GM19351 (cell line): ENCODE results near the gene OLFML2B.

ENCODE experiments used
- ATAC-seq: cut with Tn5 transposase; IDR thresholded peaks from one replicate; pipeline ENCODE4 v1.9.1; 2021; ENCODE audit warnings: mild to moderate bottlenecking, moderate library complexity; ENCODE audit not compliant: unreplicated experiment

OLFML2B gene

GRCh38 chr1:161948435-161948834 is 75.2 kb downstream of the OLFML2B start:
- no peak for ATAC-seq

- no peak for ATAC-seq
These were observed 77.3 kb downstream of the OLFML2B start for GRCh38 chr1:161946071-161946987.

- ATAC-seq, result no peak
These were observed 78.2 kb downstream of the OLFML2B start for GRCh38 chr1:161945306-161946060.

GRCh38 chr1:161944381-161944780 is 79.3 kb downstream of the OLFML2B start:
- ATAC-seq, result no peak

GRCh38 chr1:161943737-161944136 is 79.9 kb downstream of the OLFML2B start:
- no peak for ATAC-seq

GRCh38 chr1:161941726-161942436 is 81.8 kb downstream of the OLFML2B start:
- ATAC-seq, result no peak

- no peak for ATAC-seq
These were observed 82.6 kb downstream of the OLFML2B start for GRCh38 chr1:161940866-161941591.

- ATAC-seq, result no peak
These were observed 86.9 kb downstream of the OLFML2B start for GRCh38 chr1:161936786-161937185.

- no peak for ATAC-seq
These were observed 88.4 kb downstream of the OLFML2B start for GRCh38 chr1:161935264-161935663.

GRCh38 chr1:161933592-161934588 is 89.8 kb downstream of the OLFML2B start:
- ATAC-seq, result no peak
